GM12872 (cell line): ENCODE results near the gene MIB2.

Experiments used
- TF ChIP-seq, protein P1 (sequence below): IDR thresholded peaks from 3 replicates; pipeline ENCODE4 v1.5.1; 2011; ENCODE audit warnings: low read depth, mild to moderate bottlenecking, low read length, moderate library complexity; ENCODE audit not compliant: insufficient read depth

The MIB2 gene

GRCh38 chr1:1615256-1616044 is at the start of gene MIB2:
Gene MIB2 (plus strand): TSS chr1:1615500. CDS start chr1:1623453, 7,953 bp downstream.
- TF ChIP-seq, protein P1, sequence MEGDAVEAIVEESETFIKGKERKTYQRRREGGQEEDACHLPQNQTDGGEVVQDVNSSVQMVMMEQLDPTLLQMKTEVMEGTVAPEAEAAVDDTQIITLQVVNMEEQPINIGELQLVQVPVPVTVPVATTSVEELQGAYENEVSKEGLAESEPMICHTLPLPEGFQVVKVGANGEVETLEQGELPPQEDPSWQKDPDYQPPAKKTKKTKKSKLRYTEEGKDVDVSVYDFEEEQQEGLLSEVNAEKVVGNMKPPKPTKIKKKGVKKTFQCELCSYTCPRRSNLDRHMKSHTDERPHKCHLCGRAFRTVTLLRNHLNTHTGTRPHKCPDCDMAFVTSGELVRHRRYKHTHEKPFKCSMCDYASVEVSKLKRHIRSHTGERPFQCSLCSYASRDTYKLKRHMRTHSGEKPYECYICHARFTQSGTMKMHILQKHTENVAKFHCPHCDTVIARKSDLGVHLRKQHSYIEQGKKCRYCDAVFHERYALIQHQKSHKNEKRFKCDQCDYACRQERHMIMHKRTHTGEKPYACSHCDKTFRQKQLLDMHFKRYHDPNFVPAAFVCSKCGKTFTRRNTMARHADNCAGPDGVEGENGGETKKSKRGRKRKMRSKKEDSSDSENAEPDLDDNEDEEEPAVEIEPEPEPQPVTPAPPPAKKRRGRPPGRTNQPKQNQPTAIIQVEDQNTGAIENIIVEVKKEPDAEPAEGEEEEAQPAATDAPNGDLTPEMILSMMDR = no peak

DNA sequence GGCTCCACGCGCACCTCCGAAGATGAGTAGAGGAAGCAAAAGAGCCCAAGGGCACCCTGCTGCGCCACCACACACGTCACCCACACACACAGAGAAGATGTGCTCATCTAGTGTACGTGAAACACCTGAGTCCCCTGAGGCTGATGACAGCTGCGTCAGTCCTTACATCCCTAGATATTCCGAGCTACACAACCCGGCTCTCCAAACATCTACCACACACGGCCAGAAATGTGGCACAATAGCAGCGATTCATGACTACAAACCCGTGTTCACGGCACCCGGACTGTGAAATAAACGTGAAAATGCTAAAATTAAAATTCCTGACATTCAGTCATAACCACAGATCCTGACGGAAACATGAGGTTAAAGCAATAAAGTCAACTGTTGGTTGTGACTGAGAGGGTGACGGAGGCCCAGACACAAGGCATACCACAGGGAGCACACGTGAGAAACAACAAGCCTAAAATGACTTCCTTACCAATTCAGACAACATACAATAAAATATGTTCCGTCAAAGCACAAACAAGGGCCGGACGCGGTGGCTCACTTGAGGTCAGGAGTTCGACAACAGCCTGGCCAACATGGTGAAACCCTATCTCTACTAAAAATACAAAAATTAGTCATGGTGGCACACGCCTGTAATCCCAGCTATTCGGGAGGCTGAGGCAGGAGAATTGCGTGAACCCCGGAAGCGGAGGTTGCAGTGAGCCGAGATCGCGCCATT is 48.0 kb upstream of the MIB2 start:
- TF ChIP-seq, protein P1 = no peak

DNA sequence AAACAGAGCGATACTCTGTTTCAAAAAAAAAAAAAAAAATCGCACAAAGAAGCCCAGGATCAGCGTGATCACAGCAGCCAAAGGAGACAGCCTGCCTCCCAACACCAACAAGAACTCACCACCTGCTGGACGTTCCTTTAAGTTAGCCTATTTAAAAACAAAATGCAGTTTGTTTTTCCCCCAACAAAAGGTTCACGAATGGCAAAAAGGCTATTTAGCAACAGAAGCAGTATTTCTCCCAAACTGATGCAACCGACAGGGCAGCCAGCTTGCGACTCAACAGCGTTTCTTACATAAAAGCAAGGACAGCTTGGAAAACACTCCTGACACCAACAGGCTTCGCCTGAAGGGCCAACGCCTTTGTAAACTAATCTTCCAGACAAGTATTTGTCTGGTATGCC is 47.4 kb upstream of the MIB2 start:
- TF ChIP-seq, protein P1 = no peak

GRCh38 chr1:1569341-1569740 is 46.0 kb upstream of the MIB2 start:
- TF ChIP-seq, protein P1 = no peak

DNA sequence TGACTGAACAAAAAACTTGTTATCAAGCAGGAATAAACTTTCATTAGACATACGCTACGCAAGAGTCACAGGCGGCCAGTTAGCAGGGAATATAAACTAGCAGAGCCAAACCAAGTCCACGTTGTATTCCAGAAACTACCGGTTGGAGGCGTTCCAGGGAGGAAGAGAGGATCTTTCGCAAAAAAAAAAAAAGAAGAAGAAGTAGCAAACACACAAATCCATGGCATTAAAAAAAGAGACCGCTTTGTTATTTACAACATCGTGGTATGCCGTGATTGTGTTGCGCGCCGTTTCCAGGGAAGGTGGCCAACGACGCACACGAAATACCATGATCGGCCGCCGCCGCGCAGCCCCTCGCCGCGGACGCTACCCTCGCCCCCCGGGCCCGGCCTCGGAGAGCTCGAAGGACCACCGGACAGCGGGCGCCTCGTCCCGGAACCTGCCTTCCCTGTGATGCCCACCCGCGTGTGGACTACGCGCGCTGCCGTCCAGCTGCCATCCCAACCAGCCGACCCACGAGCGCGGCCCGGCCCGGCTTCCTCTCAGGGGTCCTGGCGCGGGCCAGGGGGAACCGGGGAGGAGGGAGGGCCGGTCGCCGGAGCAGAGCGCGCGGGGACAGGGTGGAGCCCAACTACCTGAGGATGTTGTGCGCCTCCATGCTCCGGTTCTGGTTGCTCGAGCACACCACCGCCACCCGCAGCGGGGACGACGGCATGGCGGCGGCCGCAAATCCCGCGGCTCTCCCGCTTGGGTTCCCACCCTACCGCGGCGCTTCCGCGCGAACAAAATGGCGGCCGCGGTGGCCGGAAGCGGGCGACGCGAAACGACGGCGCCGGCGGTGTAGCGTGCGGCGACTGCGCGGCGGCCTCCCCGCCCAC is 41.2 kb upstream of the MIB2 start:
- TF ChIP-seq, protein P1 = no peak

GRCh38 chr1:1574721-1575537 is 40.4 kb upstream of the MIB2 start, which contains the start of gene SSU72:
Gene SSU72 (minus strand): TSS chr1:1574863. CDS start chr1:1574557, 306 bp downstream.
- TF ChIP-seq, protein P1 = no peak
